Measurements from ENCODE around the gene FKTN.

The FKTN gene

GRCh38 chr9:105632807-105633206 lies 74.9 kb downstream of the FKTN start:
- no peak for DNase-seq (ENCODE audit: low spot score)

- no peak for DNase-seq (ENCODE audit: low spot score)
Observed at GRCh38 chr9:105633411-105633810, 75.5 kb downstream of the FKTN start.

GRCh38 chr9:105636331-105636730 lies 78.4 kb downstream of the FKTN start:
- no peak for DNase-seq (ENCODE audit: low spot score)

- DNase-seq (ENCODE audit: low spot score): no peak
Observed at GRCh38 chr9:105637787-105638395, 80.0 kb downstream of the FKTN start.

GRCh38 chr9:105639936-105640335 lies 82.0 kb downstream of the FKTN start:
- DNase-seq (ENCODE audit: low spot score): no peak

- no peak for DNase-seq (ENCODE audit: low spot score)
Observed at GRCh38 chr9:105643795-105644194, 85.9 kb downstream of the FKTN start.

- DNase-seq (ENCODE audit: low spot score): no peak
Observed at GRCh38 chr9:105646879-105647594, 89.1 kb downstream of the FKTN start.

GRCh38 chr9:105647595-105648349 lies 89.8 kb downstream of the FKTN start:
- DNase-seq (ENCODE audit: low spot score): no peak

GRCh38 chr9:105651806-105652205 lies 93.9 kb downstream of the FKTN start:
- DNase-seq (ENCODE audit: low spot score): no peak

GRCh38 chr9:105656131-105656921 lies 98.4 kb downstream of the FKTN start:
- no peak for DNase-seq (ENCODE audit: low spot score)

- no peak for DNase-seq (ENCODE audit: low spot score)
Observed at GRCh38 chr9:105658351-105658750, 100.4 kb downstream of the FKTN start.

- no peak for DNase-seq (ENCODE audit: low spot score)
Observed at GRCh38 chr9:105661011-105661410, 103.1 kb downstream of the FKTN start.

GRCh38 chr9:105662184-105663104 lies 104.5 kb downstream of the FKTN start, which contains the start of gene TAL2:
TAL2 (plus strand) TSS chr9:105662457; CDS start chr9:105662497, 40 bp downstream.
- DNase-seq (ENCODE audit: low spot score): no peak

- no peak for DNase-seq (ENCODE audit: low spot score)
Observed at GRCh38 chr9:105663914-105664313, 106.0 kb downstream of the FKTN start.

GRCh38 chr9:105667867-105668266 lies 109.9 kb downstream of the FKTN start:
- DNase-seq (ENCODE audit: low spot score): no peak

- no peak for DNase-seq (ENCODE audit: low spot score)
Observed at GRCh38 chr9:105670315-105670714, 112.4 kb downstream of the FKTN start.

GRCh38 chr9:105670775-105671174 lies 112.8 kb downstream of the FKTN start:
- no peak for DNase-seq (ENCODE audit: low spot score)

GRCh38 chr9:105672711-105673234 lies 114.8 kb downstream of the FKTN start:
- DNase-seq (ENCODE audit: low spot score): no peak

- DNase-seq (ENCODE audit: low spot score): no peak
Observed at GRCh38 chr9:105673850-105674387, 116.0 kb downstream of the FKTN start.

- no peak for DNase-seq (ENCODE audit: low spot score)
Observed at GRCh38 chr9:105676351-105676923, 118.5 kb downstream of the FKTN start.
